Measurements from ENCODE around the gene IFI16. TPM values are rescaled to one million over a fixed set of nuclear protein-coding genes. Genes with fewer than 3 reads are reported as not detected.

IFI16 gene
- total RNA-seq, 3 donors from 2014 or later (not counting 1 experiment from before 2014, with no cell fraction given), result 141 to 218 (median 151) TPM

- Histone ChIP-seq H3K4me1 (ENCODE audit: control insufficient read depth, insufficient read depth, low read length) (peaks cover 18% of the 10 kb centered on the region), H3K36me3 (ENCODE audit: control insufficient read depth, insufficient read depth, low read length) (peaks cover 52% of the 10 kb centered on the region), H3K9me3 (ENCODE audit: control insufficient read depth, insufficient read depth, low read length) (peaks cover 8% of the 10 kb centered on the region), H3K27me3 (ENCODE audit: control insufficient read depth, insufficient read depth, low read length) (no peaks in the 10 kb centered on the region), H3K27ac (ENCODE audit: low read length) (peak overlapping the region; percentile 56), H3K4me3 (ENCODE audit: low read length) (no peak overlapping the region)
- H3K27ac Mint-ChIP-seq, result peak overlapping the region; percentile 78 to 92
- peak in 1 of 2 donors; percentile 65 for DNase-seq
- no peak for TF ChIP-seq CTCF (IDR thresholded peaks at IDR 0.05)
- H3K36me3 Mint-ChIP-seq, result peaks cover 41% of the 10 kb centered on the region
- H3K9me3 Mint-ChIP-seq, result peaks cover 5 to 11% of the 10 kb centered on the region in 2 donors
- WGBS (ENCODE audit: insufficient coverage), result 40% methylated on average over 1 of the region's 2 CpGs
- intact Hi-C loops (cut with micrococcal nuclease), result loop anchor here (2.0 kb wide), 2 partner anchors 30 to 48 kb away; partner anchors contain the start of genes IFI16 and PYHIN1
- H3K27me3 Mint-ChIP-seq (ENCODE audit: low read depth in 2 of 2), result no peaks in the 10 kb centered on the region
- ATAC-seq, result peak; percentile 93 to 99 (median 97)
- peaks cover 78 to 79% of the 10 kb centered on the region in 2 donors for H3K4me1 Mint-ChIP-seq
- peak overlapping the region; percentile 76 for H3K4me3 Mint-ChIP-seq
Measured at GRCh38 chr1:158978730-158979129, 31.0 kb upstream of the IFI16 start.

- Mint-ChIP-seq H3K36me3 (peaks cover 41% of the 10 kb centered on the region), H3K4me1 (peaks cover 78 to 79% of the 10 kb centered on the region in 2 donors), H3K9me3 (peaks cover 5 to 11% of the 10 kb centered on the region in 2 donors), H3K27me3 (ENCODE audit: low read depth in 2 of 2) (no peaks in the 10 kb centered on the region), H3K4me3 (peak overlapping the region; percentile 76), H3K27ac (peak overlapping the region; percentile 78 to 92)
- no peak overlapping the region for H3K4me3 ChIP-seq (ENCODE audit: low read length)
- peaks cover 47% of the 10 kb centered on the region for H3K36me3 ChIP-seq (ENCODE audit: control insufficient read depth, insufficient read depth, low read length)
- intact Hi-C loops (cut with micrococcal nuclease), result loop anchor here (2.0 kb wide), 2 partner anchors 30 to 48 kb away; partner anchors contain the start of genes IFI16 and PYHIN1
- TF ChIP-seq CTCF (IDR thresholded peaks at IDR 0.05), result no peak
- DNase-seq (no peak), ATAC-seq (no peak)
- 83% methylated on average over 1 of the region's 1 CpG for WGBS (ENCODE audit: insufficient coverage)
- peak overlapping the region; percentile 56 for H3K27ac ChIP-seq (ENCODE audit: low read length)
- no peaks in the 10 kb centered on the region for H3K27me3 ChIP-seq (ENCODE audit: control insufficient read depth, insufficient read depth, low read length)
- peaks cover 18% of the 10 kb centered on the region for H3K4me1 ChIP-seq (ENCODE audit: control insufficient read depth, insufficient read depth, low read length)
- H3K9me3 ChIP-seq (ENCODE audit: control insufficient read depth, insufficient read depth, low read length), result peaks cover 8% of the 10 kb centered on the region
Measured at GRCh38 chr1:158979229-158979628, 30.5 kb upstream of the IFI16 start.

- H3K36me3 Mint-ChIP-seq, result peaks cover 48% of the 10 kb centered on the region
- no peaks in the 10 kb centered on the region for H3K27me3 ChIP-seq (ENCODE audit: control insufficient read depth, insufficient read depth, low read length)
- H3K4me3 ChIP-seq (ENCODE audit: low read length), result no peak overlapping the region
- peaks cover 8% of the 10 kb centered on the region for H3K9me3 ChIP-seq (ENCODE audit: control insufficient read depth, insufficient read depth, low read length)
- intact Hi-C loops (cut with micrococcal nuclease), result no loop called here
- H3K36me3 ChIP-seq (ENCODE audit: control insufficient read depth, insufficient read depth, low read length), result peaks cover 18% of the 10 kb centered on the region
- peaks cover 18% of the 10 kb centered on the region for H3K4me1 ChIP-seq (ENCODE audit: control insufficient read depth, insufficient read depth, low read length)
- no peak overlapping the region for H3K27ac ChIP-seq (ENCODE audit: low read length)
- ATAC-seq (no peak), DNase-seq (no peak)
- H3K4me3 Mint-ChIP-seq, result no peak overlapping the region
- H3K4me1 Mint-ChIP-seq, result peaks cover 79 to 84% of the 10 kb centered on the region in 2 donors
- H3K9me3 Mint-ChIP-seq, result peaks cover 5 to 13% of the 10 kb centered on the region in 2 donors
- TF ChIP-seq CTCF (IDR thresholded peaks at IDR 0.05), result no peak
- H3K27me3 Mint-ChIP-seq (ENCODE audit: low read depth in 2 of 2), result no peaks in the 10 kb centered on the region
- peak overlapping the region; percentile 78 to 88 for H3K27ac Mint-ChIP-seq
- WGBS (ENCODE audit: insufficient coverage), result 90% methylated on average over 2 of the region's 2 CpGs
Measured at GRCh38 chr1:158983235-158983634, 26.5 kb upstream of the IFI16 start.

- no peaks in the 10 kb centered on the region for H3K27me3 Mint-ChIP-seq (ENCODE audit: low read depth in 2 of 2)
- ATAC-seq (no peak), DNase-seq (no peak)
- H3K4me3 Mint-ChIP-seq, result peak overlapping the region; percentile 49
- H3K36me3 Mint-ChIP-seq, result peaks cover 54% of the 10 kb centered on the region
- peaks cover 8% of the 10 kb centered on the region for H3K9me3 ChIP-seq (ENCODE audit: control insufficient read depth, insufficient read depth, low read length)
- no peak overlapping the region for H3K4me3 ChIP-seq (ENCODE audit: low read length)
- H3K9me3 Mint-ChIP-seq, result peaks cover 5 to 13% of the 10 kb centered on the region in 2 donors
- H3K4me1 Mint-ChIP-seq, result peaks cover 78 to 84% of the 10 kb centered on the region in 2 donors
- intact Hi-C loops (cut with micrococcal nuclease), result no loop called here
- no peak for TF ChIP-seq CTCF (IDR thresholded peaks at IDR 0.05)
- peaks cover 15% of the 10 kb centered on the region for H3K4me1 ChIP-seq (ENCODE audit: control insufficient read depth, insufficient read depth, low read length)
- H3K36me3 ChIP-seq (ENCODE audit: control insufficient read depth, insufficient read depth, low read length), result peaks cover 19% of the 10 kb centered on the region
- peak overlapping the region; percentile 78 to 88 for H3K27ac Mint-ChIP-seq
- H3K27ac ChIP-seq (ENCODE audit: low read length), result no peak overlapping the region
- no peaks in the 10 kb centered on the region for H3K27me3 ChIP-seq (ENCODE audit: control insufficient read depth, insufficient read depth, low read length)
Measured at GRCh38 chr1:158984386-158984785, 25.3 kb upstream of the IFI16 start.

Measured in natural killer cell (primary cell).